ENCODE measurements around the gene ARSJ.

- TF ChIP-seq EZH2phosphoT487 (IDR thresholded peaks at IDR 0.05; ENCODE audit: low read length), result no peak
- no peak for TF ChIP-seq CTCF (IDR thresholded peaks at IDR 0.05; ENCODE audit: low read length)
Measured at GRCh38 chr4:113881256-113881655, 98.2 kb downstream of the ARSJ start.
